ENCODE data around the gene GALNT17.

DNA sequence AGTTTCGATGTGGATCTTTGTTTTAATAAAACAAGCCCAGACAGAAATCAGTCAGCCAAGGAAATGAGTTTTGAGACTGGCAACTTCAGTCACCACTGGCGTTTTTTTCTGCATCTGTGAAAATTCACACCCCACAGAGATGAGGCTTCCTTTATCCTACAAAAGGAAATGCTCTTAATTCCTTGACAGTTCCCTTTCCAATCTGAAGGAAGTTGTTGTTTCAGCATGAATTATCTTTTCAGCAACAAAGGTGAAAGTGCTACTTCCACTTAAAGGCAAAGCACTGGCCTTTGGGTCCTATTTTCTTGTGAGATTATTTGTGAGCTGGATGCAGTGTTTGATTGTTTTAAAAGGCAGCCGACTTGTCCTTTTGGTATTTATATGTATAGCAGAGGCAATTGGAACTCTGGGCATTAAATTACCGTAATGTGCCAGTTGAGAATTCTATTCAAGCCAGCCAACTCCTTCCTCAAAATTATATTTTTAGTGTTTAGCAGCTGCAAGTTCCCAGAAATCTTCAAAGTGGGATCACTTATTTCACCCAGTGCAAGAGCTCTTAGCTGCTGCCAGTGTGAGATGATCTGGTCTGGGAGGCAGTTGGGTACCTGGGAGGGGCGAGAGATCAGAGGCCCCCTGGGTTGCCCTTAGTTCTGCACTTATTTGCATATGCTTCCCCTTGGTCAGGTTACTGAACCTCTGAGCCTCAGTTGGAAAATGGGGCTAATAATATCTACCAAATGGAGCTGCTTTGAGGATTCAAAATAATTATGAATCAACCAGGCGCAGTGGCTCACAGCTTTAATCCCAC lies 427.1 kb downstream of the GALNT17 start:
- TF ChIP-seq, protein P1, sequence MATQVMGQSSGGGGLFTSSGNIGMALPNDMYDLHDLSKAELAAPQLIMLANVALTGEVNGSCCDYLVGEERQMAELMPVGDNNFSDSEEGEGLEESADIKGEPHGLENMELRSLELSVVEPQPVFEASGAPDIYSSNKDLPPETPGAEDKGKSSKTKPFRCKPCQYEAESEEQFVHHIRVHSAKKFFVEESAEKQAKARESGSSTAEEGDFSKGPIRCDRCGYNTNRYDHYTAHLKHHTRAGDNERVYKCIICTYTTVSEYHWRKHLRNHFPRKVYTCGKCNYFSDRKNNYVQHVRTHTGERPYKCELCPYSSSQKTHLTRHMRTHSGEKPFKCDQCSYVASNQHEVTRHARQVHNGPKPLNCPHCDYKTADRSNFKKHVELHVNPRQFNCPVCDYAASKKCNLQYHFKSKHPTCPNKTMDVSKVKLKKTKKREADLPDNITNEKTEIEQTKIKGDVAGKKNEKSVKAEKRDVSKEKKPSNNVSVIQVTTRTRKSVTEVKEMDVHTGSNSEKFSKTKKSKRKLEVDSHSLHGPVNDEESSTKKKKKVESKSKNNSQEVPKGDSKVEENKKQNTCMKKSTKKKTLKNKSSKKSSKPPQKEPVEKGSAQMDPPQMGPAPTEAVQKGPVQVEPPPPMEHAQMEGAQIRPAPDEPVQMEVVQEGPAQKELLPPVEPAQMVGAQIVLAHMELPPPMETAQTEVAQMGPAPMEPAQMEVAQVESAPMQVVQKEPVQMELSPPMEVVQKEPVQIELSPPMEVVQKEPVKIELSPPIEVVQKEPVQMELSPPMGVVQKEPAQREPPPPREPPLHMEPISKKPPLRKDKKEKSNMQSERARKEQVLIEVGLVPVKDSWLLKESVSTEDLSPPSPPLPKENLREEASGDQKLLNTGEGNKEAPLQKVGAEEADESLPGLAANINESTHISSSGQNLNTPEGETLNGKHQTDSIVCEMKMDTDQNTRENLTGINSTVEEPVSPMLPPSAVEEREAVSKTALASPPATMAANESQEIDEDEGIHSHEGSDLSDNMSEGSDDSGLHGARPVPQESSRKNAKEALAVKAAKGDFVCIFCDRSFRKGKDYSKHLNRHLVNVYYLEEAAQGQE (tag by site-specific recombination; IDR thresholded peaks at IDR 0.05): no peak
- no peak for TF ChIP-seq ZNF830 (tag by site-specific recombination; IDR thresholded peaks at IDR 0.05; ENCODE audit: low read depth)
- TF ChIP-seq, protein P2, sequence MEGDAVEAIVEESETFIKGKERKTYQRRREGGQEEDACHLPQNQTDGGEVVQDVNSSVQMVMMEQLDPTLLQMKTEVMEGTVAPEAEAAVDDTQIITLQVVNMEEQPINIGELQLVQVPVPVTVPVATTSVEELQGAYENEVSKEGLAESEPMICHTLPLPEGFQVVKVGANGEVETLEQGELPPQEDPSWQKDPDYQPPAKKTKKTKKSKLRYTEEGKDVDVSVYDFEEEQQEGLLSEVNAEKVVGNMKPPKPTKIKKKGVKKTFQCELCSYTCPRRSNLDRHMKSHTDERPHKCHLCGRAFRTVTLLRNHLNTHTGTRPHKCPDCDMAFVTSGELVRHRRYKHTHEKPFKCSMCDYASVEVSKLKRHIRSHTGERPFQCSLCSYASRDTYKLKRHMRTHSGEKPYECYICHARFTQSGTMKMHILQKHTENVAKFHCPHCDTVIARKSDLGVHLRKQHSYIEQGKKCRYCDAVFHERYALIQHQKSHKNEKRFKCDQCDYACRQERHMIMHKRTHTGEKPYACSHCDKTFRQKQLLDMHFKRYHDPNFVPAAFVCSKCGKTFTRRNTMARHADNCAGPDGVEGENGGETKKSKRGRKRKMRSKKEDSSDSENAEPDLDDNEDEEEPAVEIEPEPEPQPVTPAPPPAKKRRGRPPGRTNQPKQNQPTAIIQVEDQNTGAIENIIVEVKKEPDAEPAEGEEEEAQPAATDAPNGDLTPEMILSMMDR (tag by site-specific recombination; IDR thresholded peaks at IDR 0.05): no peak
- TF ChIP-seq, protein P3, sequence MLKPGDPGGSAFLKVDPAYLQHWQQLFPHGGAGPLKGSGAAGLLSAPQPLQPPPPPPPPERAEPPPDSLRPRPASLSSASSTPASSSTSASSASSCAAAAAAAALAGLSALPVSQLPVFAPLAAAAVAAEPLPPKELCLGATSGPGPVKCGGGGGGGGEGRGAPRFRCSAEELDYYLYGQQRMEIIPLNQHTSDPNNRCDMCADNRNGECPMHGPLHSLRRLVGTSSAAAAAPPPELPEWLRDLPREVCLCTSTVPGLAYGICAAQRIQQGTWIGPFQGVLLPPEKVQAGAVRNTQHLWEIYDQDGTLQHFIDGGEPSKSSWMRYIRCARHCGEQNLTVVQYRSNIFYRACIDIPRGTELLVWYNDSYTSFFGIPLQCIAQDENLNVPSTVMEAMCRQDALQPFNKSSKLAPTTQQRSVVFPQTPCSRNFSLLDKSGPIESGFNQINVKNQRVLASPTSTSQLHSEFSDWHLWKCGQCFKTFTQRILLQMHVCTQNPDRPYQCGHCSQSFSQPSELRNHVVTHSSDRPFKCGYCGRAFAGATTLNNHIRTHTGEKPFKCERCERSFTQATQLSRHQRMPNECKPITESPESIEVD (tag by site-specific recombination; IDR thresholded peaks at IDR 0.05): no peak
- TF ChIP-seq ZNF121 (tag by site-specific recombination; IDR thresholded peaks at IDR 0.05): no peak
- TF ChIP-seq, protein P4, sequence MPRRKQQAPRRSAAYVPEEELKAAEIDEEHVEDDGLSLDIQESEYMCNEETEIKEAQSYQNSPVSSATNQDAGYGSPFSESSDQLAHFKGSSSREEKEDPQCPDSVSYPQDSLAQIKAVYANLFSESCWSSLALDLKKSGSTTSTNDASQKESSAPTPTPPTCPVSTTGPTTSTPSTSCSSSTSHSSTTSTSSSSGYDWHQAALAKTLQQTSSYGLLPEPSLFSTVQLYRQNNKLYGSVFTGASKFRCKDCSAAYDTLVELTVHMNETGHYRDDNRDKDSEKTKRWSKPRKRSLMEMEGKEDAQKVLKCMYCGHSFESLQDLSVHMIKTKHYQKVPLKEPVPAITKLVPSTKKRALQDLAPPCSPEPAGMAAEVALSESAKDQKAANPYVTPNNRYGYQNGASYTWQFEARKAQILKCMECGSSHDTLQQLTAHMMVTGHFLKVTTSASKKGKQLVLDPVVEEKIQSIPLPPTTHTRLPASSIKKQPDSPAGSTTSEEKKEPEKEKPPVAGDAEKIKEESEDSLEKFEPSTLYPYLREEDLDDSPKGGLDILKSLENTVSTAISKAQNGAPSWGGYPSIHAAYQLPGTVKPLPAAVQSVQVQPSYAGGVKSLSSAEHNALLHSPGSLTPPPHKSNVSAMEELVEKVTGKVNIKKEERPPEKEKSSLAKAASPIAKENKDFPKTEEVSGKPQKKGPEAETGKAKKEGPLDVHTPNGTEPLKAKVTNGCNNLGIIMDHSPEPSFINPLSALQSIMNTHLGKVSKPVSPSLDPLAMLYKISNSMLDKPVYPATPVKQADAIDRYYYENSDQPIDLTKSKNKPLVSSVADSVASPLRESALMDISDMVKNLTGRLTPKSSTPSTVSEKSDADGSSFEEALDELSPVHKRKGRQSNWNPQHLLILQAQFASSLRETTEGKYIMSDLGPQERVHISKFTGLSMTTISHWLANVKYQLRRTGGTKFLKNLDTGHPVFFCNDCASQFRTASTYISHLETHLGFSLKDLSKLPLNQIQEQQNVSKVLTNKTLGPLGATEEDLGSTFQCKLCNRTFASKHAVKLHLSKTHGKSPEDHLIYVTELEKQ (tag by site-specific recombination; IDR thresholded peaks at IDR 0.05; ENCODE audit: borderline replicate concordance): no peak
- no peak for TF ChIP-seq ZNF138 (tag by site-specific recombination; IDR thresholded peaks at IDR 0.05; ENCODE audit: borderline replicate concordance)
- TF ChIP-seq SP2 (tag by site-specific recombination; IDR thresholded peaks at IDR 0.05): no peak

Measured in HEK293 (cell line).